H1 (cell line): ENCODE data around the gene UNC5B. TPM values are rescaled to one million over a fixed set of nuclear protein-coding genes. Genes with fewer than 3 reads are reported as not detected.

Experiments used
- CTCF ChIA-PET: fragments of 300-600 bp; sonication (Branson Sonifier 250); formaldehyde crosslinking; loops from one replicate; lab custom pipeline; 2021; ENCODE audit not compliant: partially characterized antibody; lab: Charles Lee
- POLR2A ChIA-PET: fragments of 300-600 bp; sonication (Branson Sonifier 250); formaldehyde crosslinking; loops from one replicate; lab custom pipeline; 2021; ENCODE audit warnings: inconsistent platforms; ENCODE audit not compliant: partially characterized antibody; lab: Charles Lee
- DNase-seq, 2 experiments: peaks; one replicate each; pipeline versions ENCODE4 v3.0.0 to v3.0.0-alpha.2; 2010 to 2022; ENCODE audit warnings: low spot score in 2 of 2, low read depth in 1 of 2, mixed read lengths in 1 of 2
- FAIRE-seq: peaks from 2 replicates; lab custom pipeline; 2011; peaks lifted over from hg19 to GRCh38; lab: Jason Lieb, UNC
- H2AFZ ChIP-seq: 2 replicates; pipeline ENCODE4 v1.8.1; 2012; ENCODE audit warnings: low read length, inconsistent platforms
- H2AK5ac ChIP-seq: 2 replicates; pipeline ENCODE4 v1.6.1; 2013; ENCODE audit warnings: low read depth, low read length
- H2BK120ac ChIP-seq: replicated peaks from 2 replicates; pipeline ENCODE3; 2013; ENCODE audit warnings: low read depth, low read length, inconsistent platforms
- H2BK12ac ChIP-seq: 2 replicates; pipeline ENCODE4 v1.6.1; 2013; ENCODE audit warnings: low read depth, low read length
- H2BK15ac ChIP-seq: 2 replicates; pipeline ENCODE4 v1.6.1; 2013; ENCODE audit warnings: low read length
- H2BK20ac ChIP-seq: 2 replicates; pipeline ENCODE4 v1.6.1; 2013; ENCODE audit warnings: low read length
- H2BK5ac ChIP-seq: 2 replicates; pipeline ENCODE4 v1.6.1; 2013; ENCODE audit warnings: low read depth, low read length
- H3K14ac ChIP-seq: 2 replicates; pipeline ENCODE4 v1.6.1; 2013; ENCODE audit warnings: inconsistent platforms; ENCODE audit not compliant: insufficient read length
- H3K18ac ChIP-seq: 2 replicates; pipeline ENCODE4 v1.6.1; 2013; ENCODE audit warnings: low read length; ENCODE audit errors: extremely low read depth
- H3K23ac ChIP-seq: 2 replicates; pipeline ENCODE4 v1.6.1; 2013; ENCODE audit warnings: inconsistent platforms; ENCODE audit not compliant: insufficient read length
- H3K23me2 ChIP-seq: 2 replicates; pipeline ENCODE4 v1.6.1; 2013; ENCODE audit warnings: low read depth, low read length
- H3K27ac ChIP-seq: 2 replicates; pipeline ENCODE4 v1.6.1; 2011; ENCODE audit warnings: low read depth, low read length, inconsistent platforms
- H3K27me3 ChIP-seq, 4 experiments: replicated peaks in 1 of 4; 1 replicate in 1 of 4; 2 replicates in 3 of 4; pipeline versions ENCODE4 v1.6.1 to v1.8.1; 2011 to 2013; ENCODE audit warnings: low read length in 3 of 4, mild to moderate bottlenecking in 3 of 4, inconsistent platforms in 2 of 4, mixed read lengths in 2 of 4, moderate library complexity in 1 of 4; ENCODE audit not compliant: control insufficient read depth in 3 of 4, insufficient read depth in 3 of 4; ENCODE audit errors: extremely low read depth in 1 of 4
- H3K36me3 ChIP-seq, 4 experiments: 2 replicates each; pipeline versions ENCODE4 v1.6.1 to v1.8.1; 2011 to 2013; ENCODE audit warnings: mild to moderate bottlenecking in 4 of 4, low read length in 3 of 4, moderate library complexity in 2 of 4, control low read depth in 1 of 4, inconsistent platforms in 1 of 4; ENCODE audit not compliant: insufficient read depth in 4 of 4, control insufficient read depth in 2 of 4
- H3K4ac ChIP-seq: replicated peaks from 2 replicates; pipeline ENCODE3; 2013; ENCODE audit warnings: low read length, low read depth, mixed read lengths, inconsistent platforms; ENCODE audit not compliant: insufficient read length
- H3K4me1 ChIP-seq, 4 experiments: replicated peaks in 1 of 4; 1 replicate in 1 of 4; 2 replicates in 3 of 4; pipeline versions ENCODE4 v1.6.1 to v1.8.1; 2011 to 2013; ENCODE audit warnings: low read length in 3 of 4, inconsistent platforms in 2 of 4, mixed read lengths in 1 of 4; ENCODE audit not compliant: insufficient read depth in 4 of 4, control insufficient read depth in 3 of 4
- H3K4me2 ChIP-seq, 2 experiments: 2 replicates each; pipeline versions ENCODE4 v1.6.1 to v1.8.1; 2011 to 2013; ENCODE audit warnings: low read depth in 2 of 2, low read length in 2 of 2, control low read depth in 1 of 2, inconsistent platforms in 1 of 2, mild to moderate bottlenecking in 1 of 2; ENCODE audit not compliant: insufficient read depth in 1 of 2
- H3K4me3 ChIP-seq, 4 experiments: fragments of 200-600, 300-600 bp in 1 of 4; sonication (generic), shearing (Covaris generic), sonication (Bioruptor Twin) in 1 of 4; 2 replicates each; pipeline versions ENCODE4 v1.5.1 to v1.8.1; 2011 to 2016; ENCODE audit warnings: low read length in 4 of 4, low read depth in 3 of 4, control low read depth in 2 of 4, inconsistent platforms in 2 of 4, mild to moderate bottlenecking in 2 of 4, mixed read lengths in 1 of 4, moderate library complexity in 1 of 4; ENCODE audit not compliant: insufficient read depth in 2 of 4; ENCODE audit errors: extremely low read depth in 1 of 4
- H3K56ac ChIP-seq: replicated peaks from 2 replicates; pipeline ENCODE3; 2013; ENCODE audit warnings: low read depth, mild to moderate bottlenecking, mixed read lengths, low read length, inconsistent platforms; ENCODE audit not compliant: insufficient read length
- H3K79me1 ChIP-seq: 2 replicates; pipeline ENCODE4 v1.6.1; 2013; ENCODE audit warnings: low read depth, low read length, control low read depth
- H3K79me2 ChIP-seq, 2 experiments: 2 replicates each; pipeline versions ENCODE4 v1.6.1 to v1.8.1; 2012 to 2013; ENCODE audit warnings: low read length in 2 of 2, mild to moderate bottlenecking in 2 of 2, inconsistent platforms in 1 of 2; ENCODE audit not compliant: insufficient read depth in 2 of 2, control insufficient read depth in 1 of 2
- H3K9ac ChIP-seq, 4 experiments: replicated peaks in 1 of 4; 1 replicate in 1 of 4; 2 replicates in 3 of 4; pipeline versions ENCODE4 v1.6.1 to v1.8.1; 2011 to 2013; ENCODE audit warnings: low read depth in 3 of 4, low read length in 3 of 4, control low read depth in 2 of 4, mild to moderate bottlenecking in 2 of 4, moderate library complexity in 2 of 4, inconsistent platforms in 1 of 4; ENCODE audit errors: extremely low read depth in 1 of 4
- H3K9me3 ChIP-seq, 2 experiments: 2 replicates each; pipeline versions ENCODE4 v1.6.1 to v1.8.1; 2012 to 2013; ENCODE audit warnings: mild to moderate bottlenecking in 2 of 2, moderate library complexity in 2 of 2, control low read depth in 1 of 2, inconsistent platforms in 1 of 2, low read depth in 1 of 2, low read length in 1 of 2, mixed read lengths in 1 of 2; ENCODE audit not compliant: insufficient read depth in 2 of 2
- H4K20me1 ChIP-seq, 2 experiments: replicated peaks in 1 of 2; 2 replicates each; pipeline versions ENCODE3 to v1.8.1; 2011 to 2013; ENCODE audit warnings: inconsistent platforms in 2 of 2, low read length in 2 of 2, mild to moderate bottlenecking in 1 of 2; ENCODE audit not compliant: insufficient read depth in 2 of 2, control insufficient read depth in 1 of 2
- H4K5ac ChIP-seq: 2 replicates; pipeline ENCODE4 v1.6.1; 2013; ENCODE audit warnings: low read length, low read depth, mixed read lengths, inconsistent platforms; ENCODE audit not compliant: insufficient read length
- H4K8ac ChIP-seq: 2 replicates; pipeline ENCODE4 v1.8.0; 2013; ENCODE audit warnings: mild to moderate bottlenecking, moderate library complexity, low read length, inconsistent platforms; ENCODE audit not compliant: insufficient read depth; ENCODE audit errors: extremely low read depth
- H4K91ac ChIP-seq: replicated peaks from 2 replicates; pipeline ENCODE3; 2013; ENCODE audit warnings: low read length, mixed read lengths, inconsistent platforms; ENCODE audit not compliant: insufficient read length
- ASH2L ChIP-seq: fragments of 200-600, 300-600 bp; sonication (generic); IDR thresholded peaks from one replicate; pipeline ENCODE4 v1.7.1; 2017; ENCODE audit warnings: low read length
- CTCF ChIP-seq, 3 experiments: IDR thresholded peaks; 1 replicate in 2 of 3; 2 replicates in 1 of 3; pipeline versions ENCODE4 v1.5.1 to v1.6.1; 2011; ENCODE audit warnings: low read length in 3 of 3, mild to moderate bottlenecking in 3 of 3, inconsistent platforms in 2 of 3, low read depth in 1 of 3, moderate library complexity in 1 of 3; ENCODE audit not compliant: insufficient read depth in 1 of 3; ENCODE audit errors: control extremely low read depth in 1 of 3
- HDAC2 ChIP-seq, 2 experiments: fragments of 300-600 bp in 1 of 2; sonication (generic) in 1 of 2; IDR thresholded peaks; 2 replicates each; pipeline ENCODE4 v1.6.1; 2011 to 2012; ENCODE audit warnings: low read depth in 2 of 2, low read length in 2 of 2, mild to moderate bottlenecking in 2 of 2, moderate library complexity in 2 of 2, borderline replicate concordance in 1 of 2, inconsistent platforms in 1 of 2
- KDM1A ChIP-seq: fragments of 200-600, 300-600 bp; sonication (generic); IDR thresholded peaks from 2 replicates; pipeline ENCODE4 v1.7.1; 2016; ENCODE audit warnings: mild to moderate bottlenecking, low read length, borderline replicate concordance
- POLR2A ChIP-seq, 2 experiments: IDR thresholded peaks; 1 replicate in 1 of 2; 2 replicates in 1 of 2; pipeline ENCODE4 v1.6.1; 2011; ENCODE audit warnings: low read depth in 2 of 2, low read length in 2 of 2, mild to moderate bottlenecking in 2 of 2; ENCODE audit errors: control extremely low read depth in 1 of 2
- SIN3A ChIP-seq, 2 experiments: IDR thresholded peaks in 1 of 2; conservative IDR thresholded peaks in 1 of 2; 2 replicates each; pipeline ENCODE4 v1.6.1; 2011 to 2012; ENCODE audit warnings: low read length in 2 of 2, improper control_type of control experiment in 1 of 2, low read depth in 1 of 2, mild to moderate bottlenecking in 1 of 2
- WGBS, 2 experiments: shearing (Covaris generic) in 1 of 2; methylation state at CpG; one replicate each; pipeline versions ENCODE4 v1.1.6 to v1.1.7; 2013 to 2015; ENCODE audit warnings: low lambda C conversion rate in 2 of 2, mixed read lengths in 2 of 2, inconsistent platforms in 1 of 2, low coverage in 1 of 2, missing lambda C conversion rate in 1 of 2; ENCODE audit not compliant: insufficient replicate concordance in 2 of 2, insufficient coverage in 1 of 2, insufficient read length in 1 of 2; ENCODE audit errors: extremely low coverage in 1 of 2, missing lambda C conversion rate in 1 of 2; 5-methylcytosine and 5-hydroxymethylcytosine counted together
- polyA plus RNA-seq, 7 experiments: library from polyadenylated mRNA; depleted of rRNA in 3 of 7; stranded (reverse) in 5 of 7; unstranded in 2 of 7; fragments of >200 nt in 5 of 7; fragments of 200-250 nt in 2 of 7; gene quantifications; 1 replicate in 5 of 7; 2 replicates in 1 of 7; 4 replicates in 1 of 7; pipeline versions ENCODE4 v1.2.1 to v1.2.3, GENCODE V29; 2011 to 2013; ENCODE audit warnings: missing spikeins in 2 of 7, mixed read lengths in 2 of 7
- total RNA-seq: library from RNA; stranded (reverse); fragmentation: NEBNext Ultra II Directional; extraction: Animal tissue kit (Norgen Biotek cat#: 25700); gene quantifications from 2 replicates; pipeline ENCODE4 v1.2.1, GENCODE V29; 2021

UNC5B gene
- total and polyA plus RNA-seq, 2 of the 8 experiments (the other 6 are each of a cell fraction or from before 2014, with no cell fraction given): 27.9 to 31.8 TPM

DNA sequence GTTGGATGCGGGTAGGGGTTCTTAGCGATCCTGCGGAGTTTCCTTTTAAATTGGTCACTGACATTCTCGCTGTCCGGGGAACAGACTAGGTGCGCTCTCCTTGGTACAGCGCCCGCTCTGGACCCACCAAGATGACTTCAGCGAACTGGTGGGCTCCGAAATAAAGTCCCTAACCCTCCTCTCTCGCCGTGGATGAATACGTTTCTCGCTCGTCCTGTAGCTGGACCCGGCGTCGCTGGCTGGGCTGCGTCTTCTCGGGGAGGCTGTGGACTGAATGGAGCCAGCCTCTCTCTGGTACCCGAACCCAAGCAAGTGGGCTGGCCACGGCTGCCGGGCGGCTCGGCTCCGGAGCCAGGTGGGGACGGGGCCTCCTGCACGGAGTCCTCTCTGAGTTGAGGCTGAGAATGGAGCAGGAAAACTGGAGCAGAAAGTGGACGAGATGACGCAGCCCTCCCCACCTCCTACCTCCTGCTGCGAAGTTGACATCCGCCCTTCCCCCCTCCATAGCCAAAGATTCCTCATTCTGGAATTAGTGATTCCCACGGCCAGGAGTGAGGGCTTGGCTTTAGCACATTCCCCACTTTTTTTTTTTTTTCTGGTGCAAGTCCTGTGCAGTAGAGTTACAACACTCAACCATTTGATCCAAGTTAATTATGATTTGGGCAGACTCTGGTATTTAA lies 1.5 kb downstream of the UNC5B start:
- WGBS, 2 experiments: 2% methylated on average over 33 of the region's 33 CpGs; no CpG with 5 or more reads in 1 of the 2 experiments
- Histone ChIP-seq H3K79me1 (peaks cover 4% of the 10 kb centered on the region), H4K8ac (no peak overlapping the region), H3K18ac (peak overlapping the region; percentile 73; the same call in 1 of the 2 replicates), H3K9ac (peak overlapping the region in 2 of 4 experiments; percentile 21 to 45; a peak in 3 of 7 replicates), H3K56ac (no peak overlapping the region), H4K20me1 (peaks cover 1 to 3% of the 10 kb centered on the region in 2 experiments), H2BK120ac (no peak overlapping the region), H3K4me1 (peaks cover 22 to 60% (median 33%) of the 10 kb centered on the region in 4 experiments), H4K91ac (no peak overlapping the region), H3K27me3 (peaks cover 1 to 31% (median 23%) of the 10 kb centered on the region in 4 experiments), H2BK5ac (no peak overlapping the region), H3K36me3 (no peaks in the 10 kb centered on the region), H2BK20ac (no peak overlapping the region), H3K4me2 (peak overlapping the region; percentile 90 to 99), H3K9me3 (no peaks in the 10 kb centered on the region), H3K23me2 (peaks cover 24% of the 10 kb centered on the region; the same call in 1 of the 2 replicates), H3K14ac (no peak overlapping the region), H3K27ac (no peak overlapping the region), H3K23ac (no peak overlapping the region), H3K79me2 (peaks cover 0 to 42% of the 10 kb centered on the region in 2 experiments; a peak in 3 of 4 replicates), H2BK15ac (no peak overlapping the region), H2AFZ (no peak overlapping the region), H3K4ac (no peak overlapping the region), H4K5ac (no peak overlapping the region), H2BK12ac (0 out of 2 replicates have a peak overlapping the region, but pooled peaks have one; percentile 84), H3K4me3 (peak overlapping the region; percentile 65 to 91 (median 78)), H2AK5ac (0 out of 2 replicates have a peak overlapping the region, but pooled peaks have one; percentile 77)
- CTCF ChIA-PET: interaction anchor here (0.9 to 12.3 kb wide), 8 partner anchors 45 to 311 kb away, joined by 3 to 138 read pairs (median 4); no protein-coding TSS in a partner anchor
- DNase-seq (no peak), FAIRE-seq (no peak)
- POLR2A ChIA-PET: interaction anchor here (1.0 to 6.8 kb wide), 11 partner anchors 8 to 57 kb away, joined by 3 to 45 read pairs (median 4); no protein-coding TSS in a partner anchor
- TF ChIP-seq ASH2L: no peak
- peak in 1 of 2 experiments; percentile 16; a peak in 1 of 3 replicates for TF ChIP-seq POLR2A (IDR thresholded peaks at IDR 0.05; ENCODE audit: control extremely low read depth in 1 of 2, low read depth in 2 of 2, low read length in 2 of 2)
- no peak for TF ChIP-seq KDM1A
- TF ChIP-seq SIN3A (conservative IDR thresholded peaks at IDR 0.05 in 1 of 2, IDR thresholded peaks at IDR 0.05 in 1 of 2; ENCODE audit: low read depth in 1 of 2, low read length in 2 of 2): 0 out of 4 replicates have a peak, but pooled peaks of 1 of the 2 experiments have one; percentile 39
- TF ChIP-seq HDAC2 (IDR thresholded peaks at IDR 0.05; ENCODE audit: borderline replicate concordance in 1 of 2, low read depth in 2 of 2, low read length in 2 of 2): no peak
- no peak for TF ChIP-seq CTCF (IDR thresholded peaks at IDR 0.05; ENCODE audit: control extremely low read depth in 1 of 3, insufficient read depth in 1 of 3, low read depth in 1 of 3, low read length in 3 of 3)
